Measurements from ENCODE around the gene OTOGL.
"Not testable (repeated sequence)": the region's sequence is repeated elsewhere in the genome, so short reads cannot be mapped to it uniquely, and the experiment has no call there.

Gene OTOGL

DNA sequence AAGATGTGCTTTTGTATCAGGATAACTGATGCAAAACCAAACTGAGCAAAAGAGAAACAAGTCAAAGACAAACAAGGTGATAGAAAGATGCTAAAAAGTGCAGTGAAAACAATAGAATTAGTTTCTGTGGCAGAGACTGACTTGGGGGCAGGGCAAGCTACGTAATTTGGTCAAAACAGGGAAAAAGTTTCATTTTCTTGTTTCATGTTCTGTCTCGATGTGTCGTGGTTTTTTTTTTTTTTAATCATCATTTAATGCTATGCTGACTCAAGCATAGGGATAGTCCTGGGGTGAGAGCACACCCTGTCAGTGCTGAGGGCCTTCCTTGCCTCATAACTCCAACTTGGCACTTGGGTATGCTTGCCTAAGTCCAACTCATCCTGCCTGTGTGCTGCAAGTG lies 200.6 kb downstream of the OTOGL start:
- in situ Hi-C loops (cut with HindIII; ENCODE audit: low sequenced_read_pairs), result no loop called here
- TF ChIP-seq, protein P1, sequence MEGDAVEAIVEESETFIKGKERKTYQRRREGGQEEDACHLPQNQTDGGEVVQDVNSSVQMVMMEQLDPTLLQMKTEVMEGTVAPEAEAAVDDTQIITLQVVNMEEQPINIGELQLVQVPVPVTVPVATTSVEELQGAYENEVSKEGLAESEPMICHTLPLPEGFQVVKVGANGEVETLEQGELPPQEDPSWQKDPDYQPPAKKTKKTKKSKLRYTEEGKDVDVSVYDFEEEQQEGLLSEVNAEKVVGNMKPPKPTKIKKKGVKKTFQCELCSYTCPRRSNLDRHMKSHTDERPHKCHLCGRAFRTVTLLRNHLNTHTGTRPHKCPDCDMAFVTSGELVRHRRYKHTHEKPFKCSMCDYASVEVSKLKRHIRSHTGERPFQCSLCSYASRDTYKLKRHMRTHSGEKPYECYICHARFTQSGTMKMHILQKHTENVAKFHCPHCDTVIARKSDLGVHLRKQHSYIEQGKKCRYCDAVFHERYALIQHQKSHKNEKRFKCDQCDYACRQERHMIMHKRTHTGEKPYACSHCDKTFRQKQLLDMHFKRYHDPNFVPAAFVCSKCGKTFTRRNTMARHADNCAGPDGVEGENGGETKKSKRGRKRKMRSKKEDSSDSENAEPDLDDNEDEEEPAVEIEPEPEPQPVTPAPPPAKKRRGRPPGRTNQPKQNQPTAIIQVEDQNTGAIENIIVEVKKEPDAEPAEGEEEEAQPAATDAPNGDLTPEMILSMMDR (IDR thresholded peaks at IDR 0.05; ENCODE audit: low read depth, low read length), result no peak
- H3K4me3 ChIP-seq (ENCODE audit: low read depth, low read length), result no peak overlapping the region
- no peak for DNase-seq (ENCODE audit: low read depth, low spot score)

DNA sequence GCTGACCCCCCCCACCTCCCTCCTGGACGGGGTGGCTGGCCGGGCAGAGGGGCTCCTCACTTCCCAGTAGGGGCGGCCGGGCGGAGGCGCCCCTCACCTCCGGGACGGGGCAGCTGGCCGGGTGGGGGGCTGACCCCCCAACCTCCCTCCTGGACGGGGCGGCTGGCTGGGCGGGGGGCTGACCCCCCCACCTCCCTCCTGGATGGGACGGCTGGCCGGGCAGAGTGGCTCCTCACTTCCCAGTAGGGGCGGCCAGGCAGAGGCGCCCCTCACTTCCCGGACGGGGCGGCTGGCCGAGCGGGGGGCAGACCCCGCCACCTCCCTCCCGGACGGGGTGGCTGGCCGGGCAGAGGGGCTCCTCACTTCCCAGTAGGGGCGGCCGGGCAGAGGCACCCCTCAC lies 208.1 kb downstream of the OTOGL start:
- H3K4me3 ChIP-seq (ENCODE audit: low read depth, low read length); in situ Hi-C loops (cut with HindIII; ENCODE audit: low sequenced_read_pairs); DNase-seq (ENCODE audit: low read depth, low spot score): not testable (repeated sequence)

DNA sequence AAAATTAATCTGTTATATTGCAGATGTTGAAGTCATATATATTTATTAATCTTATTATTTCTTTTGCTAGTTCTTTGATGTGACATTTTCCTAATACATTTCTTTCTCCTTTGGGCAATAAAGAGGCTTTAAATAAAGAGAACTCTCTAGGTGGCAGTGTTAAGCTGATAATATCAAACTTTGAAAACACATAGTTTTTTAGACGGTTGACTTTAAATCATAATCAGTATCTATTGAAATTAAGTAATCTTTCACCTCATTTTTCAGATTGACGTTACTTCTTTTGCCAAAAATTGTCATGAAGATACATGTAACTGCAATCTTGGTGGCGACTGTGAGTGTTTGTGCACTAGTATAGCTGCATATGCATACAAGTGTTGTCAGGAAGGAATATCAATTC lies 213.9 kb downstream of the OTOGL start:
- TF ChIP-seq, protein P1 (IDR thresholded peaks at IDR 0.05; ENCODE audit: low read depth, low read length), result no peak
- DNase-seq (ENCODE audit: low read depth, low spot score), result no peak
- in situ Hi-C loops (cut with HindIII; ENCODE audit: low sequenced_read_pairs), result no loop called here
- no peak overlapping the region for H3K4me3 ChIP-seq (ENCODE audit: low read depth, low read length)

DNA sequence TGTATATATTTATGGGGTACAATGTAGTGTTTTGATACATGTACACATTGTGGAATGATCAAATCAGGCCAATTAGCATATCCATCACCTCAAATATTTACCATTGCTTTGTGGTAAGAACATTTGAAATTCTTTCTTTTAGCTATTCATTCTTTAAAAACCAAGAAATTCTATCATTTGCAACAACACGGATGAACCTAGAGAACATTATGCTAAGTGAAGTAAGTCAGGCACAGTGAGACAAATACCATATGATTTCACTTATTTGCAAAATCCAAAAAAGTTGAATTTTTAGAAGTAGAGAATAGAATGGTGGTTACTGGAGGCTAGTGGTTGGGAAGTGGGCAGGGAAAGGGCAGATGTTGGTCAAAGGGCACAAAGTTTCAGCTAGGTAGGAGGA lies 215.4 kb downstream of the OTOGL start:
- peak; percentile 44 for DNase-seq (ENCODE audit: low read depth, low spot score)
- TF ChIP-seq, protein P1 (IDR thresholded peaks at IDR 0.05; ENCODE audit: low read depth, low read length), result no peak
- in situ Hi-C loops (cut with HindIII; ENCODE audit: low sequenced_read_pairs), result no loop called here
- H3K4me3 ChIP-seq (ENCODE audit: low read depth, low read length), result no peak overlapping the region

DNA sequence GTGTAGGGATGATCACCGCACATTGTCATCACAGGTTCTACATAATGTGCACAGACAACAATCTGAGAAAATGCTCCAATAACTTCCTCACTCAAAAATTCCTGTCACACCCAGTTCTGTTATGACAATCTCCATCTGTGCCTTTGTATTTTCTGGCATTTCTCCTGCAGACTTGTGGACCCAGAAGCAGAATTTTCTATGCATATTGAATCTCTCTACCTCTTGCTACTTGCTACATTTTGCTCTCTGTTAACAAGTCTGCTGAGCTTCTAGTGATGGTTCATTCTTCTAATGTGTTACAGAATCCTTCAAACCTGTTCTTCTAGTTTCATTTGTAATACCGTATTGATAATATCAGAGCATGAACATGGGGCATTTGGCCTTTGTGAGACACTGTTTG lies 216.9 kb downstream of the OTOGL start:
- H3K4me3 ChIP-seq (ENCODE audit: low read depth, low read length), result no peak overlapping the region
- in situ Hi-C loops (cut with HindIII; ENCODE audit: low sequenced_read_pairs), result no loop called here
- TF ChIP-seq, protein P1 (IDR thresholded peaks at IDR 0.05; ENCODE audit: low read depth, low read length), result no peak
- DNase-seq (ENCODE audit: low read depth, low spot score), result no peak

DNA sequence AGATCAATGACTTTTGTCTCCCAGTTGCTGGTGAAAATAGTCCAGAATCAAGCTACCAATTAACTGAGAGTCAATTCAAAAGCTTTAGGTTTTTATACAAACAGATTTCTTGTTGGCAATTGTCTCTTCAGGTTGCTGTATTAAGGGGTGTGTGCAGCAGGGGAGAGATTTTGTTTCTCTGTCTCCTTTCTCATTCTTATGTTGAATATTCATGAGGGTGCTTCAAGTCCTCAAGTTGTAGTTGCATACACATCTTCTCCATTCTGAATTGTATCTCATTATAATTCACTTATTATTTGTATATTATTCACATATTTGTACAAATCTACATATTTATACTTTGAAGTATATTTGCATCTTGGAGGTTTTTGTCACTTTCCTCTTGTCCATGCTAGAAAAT lies 218.0 kb downstream of the OTOGL start:
- DNase-seq (ENCODE audit: low read depth, low spot score), result no peak
- TF ChIP-seq, protein P1 (IDR thresholded peaks at IDR 0.05; ENCODE audit: low read depth, low read length), result no peak
- in situ Hi-C loops (cut with HindIII; ENCODE audit: low sequenced_read_pairs), result no loop called here
- H3K4me3 ChIP-seq (ENCODE audit: low read depth, low read length), result no peak overlapping the region

DNA sequence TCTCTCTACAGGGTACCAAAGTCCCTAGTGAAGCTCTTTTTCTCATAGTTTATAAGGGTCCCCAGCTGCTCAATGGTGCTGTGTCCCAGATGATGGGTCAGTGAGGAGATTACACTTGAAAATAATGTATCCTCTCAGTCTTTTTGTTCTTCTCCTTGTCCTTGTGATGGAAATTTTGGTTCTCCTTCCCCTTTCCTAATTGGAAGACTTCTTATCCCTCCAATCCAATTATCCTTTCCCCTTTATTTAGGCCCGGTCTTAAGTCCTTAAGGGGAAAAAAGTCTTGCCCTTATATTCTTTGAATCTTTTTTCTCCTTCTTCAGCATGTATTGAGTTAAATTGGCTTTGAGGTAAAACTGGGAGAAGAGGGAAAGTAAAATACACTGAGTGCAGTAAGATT lies 218.6 kb downstream of the OTOGL start:
- TF ChIP-seq, protein P1 (IDR thresholded peaks at IDR 0.05; ENCODE audit: low read depth, low read length), result no peak
- no peak overlapping the region for H3K4me3 ChIP-seq (ENCODE audit: low read depth, low read length)
- DNase-seq (ENCODE audit: low read depth, low spot score), result no peak
- in situ Hi-C loops (cut with HindIII; ENCODE audit: low sequenced_read_pairs), result no loop called here

Measured in astrocyte of the spinal cord (primary cell).